K562 (cell line): Measurements from ENCODE around the gene PGP. TPM values are rescaled to one million over a fixed set of nuclear protein-coding genes. Genes with fewer than 3 reads are reported as not detected.

Experiments
- ATAC-seq: fragments of 200-7000 bp; cut with Tn5 transposase; 3 replicates; pipeline ENCODE4 v1.9.1; 2020; ENCODE audit warnings: moderate library complexity
- BruUV-seq: library from RNA; stranded (reverse); fragments of 400-500 nt; replicated peaks from 2 replicates; lab custom pipeline; 2021; lab: Mats Ljungman, UMichigan
- CTCF ChIA-PET: fragments of 300-600 bp; formaldehyde crosslinking; extraction: SDS; loops from one replicate; lab custom pipeline; 2021; ENCODE audit warnings: low intra/inter-chr PET ratio; lab: Yijun Ruan, JAX
- POLR2A ChIA-PET: fragments of 300-600, 350-650 bp; sonication (Branson Sonifier 250); formaldehyde crosslinking; extraction: SDS; loops from one replicate; lab custom pipeline; 2021; ENCODE audit warnings: antibody characterized with exemption, inconsistent platforms; lab: Yijun Ruan, JAX
- DNase-seq, 4 experiments: peaks; one replicate each; pipeline versions ENCODE4 v3.0.0 to v3.0.0-alpha.2; 2011 to 2018; ENCODE audit warnings: low spot score in 3 of 4, mixed read lengths in 3 of 4; ENCODE audit errors: extremely low read depth in 1 of 4
- FAIRE-seq: peaks from 2 replicates; lab custom pipeline; 2011; peaks lifted over from hg19 to GRCh38; lab: Jason Lieb, UNC
- H2AFZ ChIP-seq: 2 replicates; pipeline ENCODE4 v1.6.0; 2011; ENCODE audit warnings: low read depth, low read length, control low read depth, inconsistent platforms
- H3K27ac ChIP-seq: fragments of 200-600 bp; 3 replicates; pipeline ENCODE4 v1.8.0; 2011; ENCODE audit warnings: low read depth, mild to moderate bottlenecking, control low read depth, inconsistent platforms, low read length, moderate library complexity, mixed read lengths; ENCODE audit errors: extremely low read depth
- H3K27me3 ChIP-seq, 2 experiments: fragments of 300-600 bp in 1 of 2; 2 replicates in 1 of 2; 3 replicates in 1 of 2; pipeline versions ENCODE4 v1.6.0 to v1.8.0; 2011; ENCODE audit warnings: inconsistent platforms in 2 of 2, low read length in 2 of 2, mild to moderate bottlenecking in 1 of 2, mixed read lengths in 1 of 2, moderate library complexity in 1 of 2; ENCODE audit not compliant: control insufficient read depth in 2 of 2, insufficient read depth in 2 of 2
- H3K36me3 ChIP-seq: fragments of 300-600 bp; 3 replicates; pipeline ENCODE4 v1.8.0; 2011; ENCODE audit warnings: mild to moderate bottlenecking, low read length, inconsistent platforms; ENCODE audit not compliant: control insufficient read depth, insufficient read depth
- H3K4me1 ChIP-seq, 2 experiments: fragments of 200-600 bp in 1 of 2; replicated peaks in 1 of 2; 2 replicates in 1 of 2; 3 replicates in 1 of 2; pipeline versions ENCODE4 v1.5.1 to v1.8.0; 2011; ENCODE audit warnings: inconsistent platforms in 2 of 2, low read length in 2 of 2, mild to moderate bottlenecking in 1 of 2, mixed read lengths in 1 of 2, moderate library complexity in 1 of 2; ENCODE audit not compliant: control insufficient read depth in 2 of 2, insufficient read depth in 2 of 2
- H3K4me2 ChIP-seq: 2 replicates; pipeline ENCODE4 v1.6.1; 2011; ENCODE audit warnings: low read length, control low read depth, inconsistent platforms, mixed read lengths; ENCODE audit not compliant: insufficient read depth
- H3K4me3 ChIP-seq: fragments of 200-600 bp; sonication (generic), shearing (Covaris generic); 2 replicates; pipeline ENCODE4 v1.5.1; 2016; ENCODE audit warnings: control low read depth, inconsistent platforms
- H3K79me2 ChIP-seq: fragments of 200-600 bp; 3 replicates; pipeline ENCODE4 v1.8.0; 2011; ENCODE audit warnings: low read length, inconsistent platforms; ENCODE audit not compliant: control insufficient read depth, insufficient read depth
- H3K9ac ChIP-seq, 2 experiments: 2 replicates each; pipeline versions ENCODE4 v1.6.0 to v1.6.1; 2011; ENCODE audit warnings: low read depth in 2 of 2, low read length in 2 of 2, control low read depth in 1 of 2, inconsistent platforms in 1 of 2, mild to moderate bottlenecking in 1 of 2, mixed read lengths in 1 of 2; ENCODE audit not compliant: insufficient read depth in 1 of 2
- H3K9me1 ChIP-seq: one replicate; pipeline ENCODE4 v1.6.0; 2011; ENCODE audit warnings: inconsistent platforms, mild to moderate bottlenecking, low read length, moderate library complexity; ENCODE audit not compliant: control insufficient read depth, insufficient read depth
- H3K9me3 ChIP-seq: replicated peaks from 2 replicates; pipeline ENCODE4 v1.5.1; 2011; ENCODE audit warnings: low read depth, low read length, inconsistent platforms; ENCODE audit not compliant: control insufficient read depth, insufficient read depth
- H4K20me1 ChIP-seq: replicated peaks from 2 replicates; pipeline ENCODE4 v1.6.1; 2011; ENCODE audit warnings: low read length, inconsistent platforms, mixed read lengths; ENCODE audit not compliant: control insufficient read depth, insufficient read depth
- CTCF ChIP-seq, 3 experiments: IDR thresholded peaks in 2 of 3; conservative IDR thresholded peaks in 1 of 3; 2 replicates each; pipeline ENCODE4 v1.5.1; 2011 to 2012; ENCODE audit warnings: low read length in 3 of 3, mild to moderate bottlenecking in 3 of 3, control low read depth in 2 of 3, improper control_type of control experiment in 1 of 3, inconsistent platforms in 1 of 3, low read depth in 1 of 3, mixed read lengths in 1 of 3, moderate library complexity in 1 of 3; ENCODE audit not compliant: insufficient read depth in 2 of 3
- MGA ChIP-seq: fragments of 450-650 bp; IDR thresholded peaks from 2 replicates; pipeline ENCODE4 v1.6.1; 2016; ENCODE audit warnings: mild to moderate bottlenecking, moderate library complexity
- NR3C1 ChIP-seq: sonication (generic); formaldehyde crosslinking; IDR thresholded peaks from 2 replicates; pipeline ENCODE4 v1.8.1; 2022; ENCODE audit warnings: missing genetic modification reagents
- PCBP1 ChIP-seq: fragments of 200-400 bp; formaldehyde crosslinking; IDR thresholded peaks from 2 replicates; pipeline ENCODE4 v1.6.1; 2018; ENCODE audit warnings: mild to moderate bottlenecking, low read depth, low read length; ENCODE audit not compliant: poor library complexity, severe bottlenecking
- WGBS: fragments of 100-300 bp; shearing (Covaris generic); methylation state at CpG from one replicate; pipeline ENCODE4 v1.1.6; 2016; ENCODE audit warnings: low coverage, mixed read lengths; ENCODE audit not compliant: insufficient coverage; ENCODE audit errors: missing lambda C conversion rate; 5-methylcytosine and 5-hydroxymethylcytosine counted together
- in situ Hi-C: fragments of 300-500 bp; cut with MboI; formaldehyde crosslinking; loops from 4 replicates; pipeline ENCODE4 v1.15.0; 2018; ENCODE audit warnings: inconsistent platforms, mixed read lengths
- intact Hi-C: fragments of 100-400 bp; cut with micrococcal nuclease; formaldehyde crosslinking; loops from 2 replicates; pipeline ENCODE4 v1.14.2; 2022
- polyA plus RNA-seq, 8 experiments: library from polyadenylated mRNA; depleted of rRNA in 4 of 8; stranded (reverse) in 5 of 8; unstranded in 3 of 8; fragments of >200 nt; fragmentation: Nextera tagmentation in 2 of 8; fragmentation: Illumina TruSeq in 1 of 8; extraction: Ambion mirVana in 2 of 8; extraction: Trizol in 1 of 8; gene quantifications; 2 replicates each; pipeline versions ENCODE4 v1.2.1 to v1.2.3, GENCODE V29; 2011 to 2014; ENCODE audit warnings: inconsistent platforms in 1 of 8, missing spikeins in 1 of 8
- total RNA-seq, 7 experiments: library from RNA; depleted of rRNA in 6 of 7; stranded (reverse); fragments of >200 nt in 6 of 7; fragmentation: Illumina TruSeq in 2 of 7; extraction: Trizol in 2 of 7; gene quantifications; 2 replicates each; pipeline versions ENCODE4 v1.2.1 to v1.2.3, GENCODE V29; 2011 to 2021; ENCODE audit warnings: low replicate concordance in 1 of 7

PGP gene
- total and polyA plus RNA-seq, 9 of the 15 experiments (the other 6 are each of a cell fraction or from before 2014, with no cell fraction given): 1.1 to 57.6 (median 19.6) TPM

- no TSS peak for BruUV-seq
- POLR2A ChIA-PET: interaction anchor here (0.7 to 1.4 kb wide), 3 partner anchors 22 to 271 kb away, joined by 3 read pairs; partner anchors contain the start of gene ECI1
- Histone ChIP-seq H3K4me3 (no peak overlapping the region), H3K4me1 (peaks cover 6 to 61% of the 10 kb centered on the region in 2 experiments; a peak in 3 of 5 replicates), H3K4me2 (no peak overlapping the region), H2AFZ (no peak overlapping the region), H4K20me1 (peaks cover 9% of the 10 kb centered on the region), H3K36me3 (peaks cover 95% of the 10 kb centered on the region; the same call in 2 of the 3 replicates), H3K79me2 (peaks cover 39% of the 10 kb centered on the region), H3K9ac (peak overlapping the region in 1 of 2 experiments; percentile 45; a peak in 2 of 4 replicates), H3K27me3 (no peaks in the 10 kb centered on the region), H3K27ac (no peak overlapping the region), H3K9me3 (no peaks in the 10 kb centered on the region), H3K9me1 (no peaks in the 10 kb centered on the region)
- TF ChIP-seq PCBP1 (no peak), NR3C1 (CRISPR knock-in tag) (no peak), MGA (no peak), CTCF (IDR thresholded peaks at IDR 0.05 in 2 of 3, conservative IDR thresholded peaks at IDR 0.05 in 1 of 3; ENCODE audit: insufficient read depth in 2 of 3, low read depth in 1 of 3, low read length in 3 of 3) (0 out of 6 replicates have a peak, but pooled peaks of 1 of the 3 experiments have one; percentile 2)
- FAIRE-seq: no peak
- WGBS: 96% methylated on average over 22 of the region's 23 CpGs
- intact Hi-C loops: no loop called here
- CTCF ChIA-PET: no interaction called here
- DNase-seq: no peak
- ATAC-seq: no peak
- in situ Hi-C loops: no loop called here
Measured at GRCh38 chr16:2229632-2230250, 15.1 kb upstream of the PGP start.
